GM21786 (cell line): ENCODE measurements around the gene DAPK1.

Source experiments
- ATAC-seq: cut with Tn5 transposase; IDR thresholded peaks from one replicate; pipeline ENCODE4 v1.9.1; 2021; ENCODE audit not compliant: unreplicated experiment

Gene DAPK1

GRCh38 chr9:87663556-87663955, 165.9 kb downstream of the DAPK1 start:
- no peak for ATAC-seq

- no peak for ATAC-seq
Observed at GRCh38 chr9:87664153-87665060, 166.7 kb downstream of the DAPK1 start.

- ATAC-seq, result no peak
Observed at GRCh38 chr9:87665505-87665904, 167.8 kb downstream of the DAPK1 start.

GRCh38 chr9:87667164-87667738, 169.6 kb downstream of the DAPK1 start:
- no peak for ATAC-seq

- ATAC-seq, result no peak
Observed at GRCh38 chr9:87668222-87668621, 170.6 kb downstream of the DAPK1 start.

GRCh38 chr9:87668722-87669121, 171.1 kb downstream of the DAPK1 start:
- ATAC-seq, result no peak

GRCh38 chr9:87670572-87671264, 173.1 kb downstream of the DAPK1 start:
- ATAC-seq, result no peak

GRCh38 chr9:87671478-87671877, 173.8 kb downstream of the DAPK1 start:
- no peak for ATAC-seq

GRCh38 chr9:87671925-87672324, 174.3 kb downstream of the DAPK1 start:
- ATAC-seq, result no peak

GRCh38 chr9:87672586-87672985, 174.9 kb downstream of the DAPK1 start:
- no peak for ATAC-seq

- ATAC-seq, result no peak
Observed at GRCh38 chr9:87673446-87674120, 175.9 kb downstream of the DAPK1 start.

GRCh38 chr9:87674565-87675299, 177.1 kb downstream of the DAPK1 start:
- ATAC-seq, result no peak

GRCh38 chr9:87675906-87676515, 178.3 kb downstream of the DAPK1 start:
- ATAC-seq, result no peak

GRCh38 chr9:87676976-87677775, 179.5 kb downstream of the DAPK1 start:
- no peak for ATAC-seq

GRCh38 chr9:87677776-87678587, 180.3 kb downstream of the DAPK1 start:
- ATAC-seq, result no peak

- no peak for ATAC-seq
Observed at GRCh38 chr9:87678650-87679355, 181.1 kb downstream of the DAPK1 start.

- ATAC-seq, result no peak
Observed at GRCh38 chr9:87681271-87682061, 183.8 kb downstream of the DAPK1 start.
